Measurements from ENCODE around the gene DNAJC24. TPM values are rescaled to one million over a fixed set of nuclear protein-coding genes. Genes with fewer than 3 reads are reported as not detected.

Gene DNAJC24
- total RNA-seq, 1 experiment from 2014 or later = 18.3 TPM

GRCh38 chr11:31464436-31464835, 94.8 kb downstream of the DNAJC24 start:
- H3K36me3 ChIP-seq (ENCODE audit: control insufficient read depth in 1 of 2, insufficient read depth in 2 of 2, low read length in 2 of 2) = no peaks in the 10 kb centered on the region
- TF ChIP-seq YY1 (IDR thresholded peaks at IDR 0.05; ENCODE audit: extremely low read depth, insufficient replicate concordance, low read depth, low read length) = no peak
- TF ChIP-seq ATF3 (IDR thresholded peaks at IDR 0.05) = no peak
- TF ChIP-seq SP1 (IDR thresholded peaks at IDR 0.05; ENCODE audit: low read depth) = no peak
- TF ChIP-seq TCF7L2 (IDR thresholded peaks at IDR 0.05; ENCODE audit: borderline replicate concordance, extremely low read depth, insufficient read depth, insufficient read length) = no peak
- TF ChIP-seq JUND (IDR thresholded peaks at IDR 0.05) = no peak
- no peak for TF ChIP-seq CTCF (IDR thresholded peaks at IDR 0.05 in 2 of 3, conservative IDR thresholded peaks at IDR 0.05 in 1 of 3; ENCODE audit: borderline replicate concordance in 1 of 3, insufficient read depth in 1 of 3, low read depth in 2 of 3, low read length in 2 of 3)
- DNase-seq (ENCODE audit: low read depth, low spot score) = no peak

GRCh38 chr11:31474083-31474482, 104.4 kb downstream of the DNAJC24 start:
- ATAC-seq = no peak
- no peaks in the 10 kb centered on the region for H3K4me1 ChIP-seq (ENCODE audit: control insufficient read depth in 1 of 2, insufficient read depth in 2 of 2, low read length in 2 of 2)
- ChIA-PET CTCF (no interaction called here), POLR2A (no interaction called here), RAD21 (ENCODE audit: low non-redundant PET in 1 of 2, low total read pairs in 2 of 2, uncharacterized antibody in 2 of 2, unreplicated experiment in 2 of 2) (no interaction called here)
- no peak overlapping the region for H3K4me2 ChIP-seq (ENCODE audit: low read length)
- intact Hi-C loops (cut with micrococcal nuclease) = loop anchor here (10.0 kb wide), 1 partner anchor 59 kb away; no protein-coding TSS in a partner anchor
- no peak overlapping the region for H2AFZ ChIP-seq (ENCODE audit: low read depth, low read length, poor library complexity, severe bottlenecking)
- H3K36me3 ChIP-seq (ENCODE audit: control insufficient read depth in 1 of 2, insufficient read depth in 2 of 2, low read length in 2 of 2) = 0 out of 4 replicates have a peak, but pooled peaks cover 0 to 4% of the 10 kb centered on the region in 2 experiments
- H3K9ac ChIP-seq (ENCODE audit: low read length) = no peak overlapping the region
- no peaks in the 10 kb centered on the region for H3K9me2 ChIP-seq (ENCODE audit: insufficient read depth)
- H4K20me1 ChIP-seq (ENCODE audit: insufficient read depth) = peaks cover 12% of the 10 kb centered on the region; the same call in 1 of the 2 replicates
- no peak overlapping the region for H3K27ac ChIP-seq (ENCODE audit: low read depth, low read length)
- no peak for DNase-seq (ENCODE audit: low read depth, low spot score)
- H3K27me3 ChIP-seq (ENCODE audit: insufficient read depth, low read length) = no peaks in the 10 kb centered on the region
- peaks cover 59% of the 10 kb centered on the region for H3K79me2 ChIP-seq (ENCODE audit: insufficient read depth, low read length)
- H3K9me3 ChIP-seq (ENCODE audit: control insufficient read depth in 1 of 2, insufficient read depth in 1 of 2, low read depth in 1 of 2, low read length in 2 of 2) = no peaks in the 10 kb centered on the region
- H3K4me3 ChIP-seq (replicated peaks in 1 of 2; ENCODE audit: low read depth in 1 of 2, low read length in 2 of 2) = no peak overlapping the region
- BruUV-seq (replicated peaks) = no TSS peak
- no peak for TF ChIP-seq MAX (IDR thresholded peaks at IDR 0.05)
- TF ChIP-seq EGR1 (IDR thresholded peaks at IDR 0.05; ENCODE audit: low read depth) = no peak

More at GRCh38 chr11:31464436-31464835, 94.8 kb downstream of the DNAJC24 start:
- BruUV-seq (replicated peaks) = no TSS peak
- no peak overlapping the region for H3K9ac ChIP-seq (ENCODE audit: low read length)
- no peaks in the 10 kb centered on the region for H3K27me3 ChIP-seq (ENCODE audit: insufficient read depth, low read length)
- no peak overlapping the region for H2AFZ ChIP-seq (ENCODE audit: low read depth, low read length, poor library complexity, severe bottlenecking)
- no peaks in the 10 kb centered on the region for H4K20me1 ChIP-seq (ENCODE audit: insufficient read depth)
- peaks cover 54% of the 10 kb centered on the region for H3K79me2 ChIP-seq (ENCODE audit: insufficient read depth, low read length)
- POLR2A ChIA-PET = no interaction called here
- ATAC-seq = no peak
- intact Hi-C loops (cut with micrococcal nuclease) = no loop called here
- CTCF ChIA-PET = no interaction called here
- no peak overlapping the region for H3K4me2 ChIP-seq (ENCODE audit: low read length)
- no peak overlapping the region for H3K27ac ChIP-seq (ENCODE audit: low read depth, low read length)
- 0 out of 4 replicates have a peak, but pooled peaks cover 0 to 3% of the 10 kb centered on the region in 2 experiments for H3K9me3 ChIP-seq (ENCODE audit: control insufficient read depth in 1 of 2, insufficient read depth in 1 of 2, low read depth in 1 of 2, low read length in 2 of 2)
- RAD21 ChIA-PET (ENCODE audit: low non-redundant PET in 1 of 2, low total read pairs in 2 of 2, uncharacterized antibody in 2 of 2, unreplicated experiment in 2 of 2) = no interaction called here
- no peak overlapping the region for H3K4me3 ChIP-seq (replicated peaks in 1 of 2; ENCODE audit: low read depth in 1 of 2, low read length in 2 of 2)
- no peaks in the 10 kb centered on the region for H3K9me2 ChIP-seq (ENCODE audit: insufficient read depth)
- no peaks in the 10 kb centered on the region for H3K4me1 ChIP-seq (ENCODE audit: control insufficient read depth in 1 of 2, insufficient read depth in 2 of 2, low read length in 2 of 2)
